ENCODE results near the gene CIB4.

DNA sequence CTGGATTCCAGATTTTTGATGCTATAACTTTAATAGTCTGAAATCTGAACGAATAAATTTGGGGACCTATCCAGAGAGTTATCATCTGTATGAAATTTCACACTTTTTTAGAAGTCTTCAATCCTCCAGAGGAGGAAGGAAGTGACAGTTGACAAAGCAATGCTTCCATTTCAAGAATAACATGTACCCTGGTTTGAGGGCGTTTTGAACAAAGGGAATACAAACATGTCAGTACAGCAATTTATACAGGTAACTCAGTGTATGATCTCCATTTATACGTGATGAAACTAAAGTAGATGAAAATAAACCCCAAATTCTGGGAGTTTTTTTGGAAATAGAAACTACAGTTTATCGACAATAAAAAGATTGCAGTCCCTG lies 42.2 kb downstream of the CIB4 start:
- TF ChIP-seq, protein P1, sequence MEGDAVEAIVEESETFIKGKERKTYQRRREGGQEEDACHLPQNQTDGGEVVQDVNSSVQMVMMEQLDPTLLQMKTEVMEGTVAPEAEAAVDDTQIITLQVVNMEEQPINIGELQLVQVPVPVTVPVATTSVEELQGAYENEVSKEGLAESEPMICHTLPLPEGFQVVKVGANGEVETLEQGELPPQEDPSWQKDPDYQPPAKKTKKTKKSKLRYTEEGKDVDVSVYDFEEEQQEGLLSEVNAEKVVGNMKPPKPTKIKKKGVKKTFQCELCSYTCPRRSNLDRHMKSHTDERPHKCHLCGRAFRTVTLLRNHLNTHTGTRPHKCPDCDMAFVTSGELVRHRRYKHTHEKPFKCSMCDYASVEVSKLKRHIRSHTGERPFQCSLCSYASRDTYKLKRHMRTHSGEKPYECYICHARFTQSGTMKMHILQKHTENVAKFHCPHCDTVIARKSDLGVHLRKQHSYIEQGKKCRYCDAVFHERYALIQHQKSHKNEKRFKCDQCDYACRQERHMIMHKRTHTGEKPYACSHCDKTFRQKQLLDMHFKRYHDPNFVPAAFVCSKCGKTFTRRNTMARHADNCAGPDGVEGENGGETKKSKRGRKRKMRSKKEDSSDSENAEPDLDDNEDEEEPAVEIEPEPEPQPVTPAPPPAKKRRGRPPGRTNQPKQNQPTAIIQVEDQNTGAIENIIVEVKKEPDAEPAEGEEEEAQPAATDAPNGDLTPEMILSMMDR (conservative IDR thresholded peaks at IDR 0.05): no peak
- no peak for TF ChIP-seq EZH2 (IDR thresholded peaks at IDR 0.05; ENCODE audit: low read depth)

All from PC-9 (cell line).